Measurements from ENCODE around the gene PCGF5. TPM values are rescaled to one million over a fixed set of nuclear protein-coding genes. Genes with fewer than 3 reads are reported as not detected.
A peak's percentile ranks its signal among the peaks of the same experiment; 100 is the strongest.

PCGF5 gene
- total and polyA plus RNA-seq, 10 of the 15 experiments (the other 5 are each of a cell fraction or from before 2014, with no cell fraction given) = 33.2 to 79.7 (median 50.7) TPM

DNA sequence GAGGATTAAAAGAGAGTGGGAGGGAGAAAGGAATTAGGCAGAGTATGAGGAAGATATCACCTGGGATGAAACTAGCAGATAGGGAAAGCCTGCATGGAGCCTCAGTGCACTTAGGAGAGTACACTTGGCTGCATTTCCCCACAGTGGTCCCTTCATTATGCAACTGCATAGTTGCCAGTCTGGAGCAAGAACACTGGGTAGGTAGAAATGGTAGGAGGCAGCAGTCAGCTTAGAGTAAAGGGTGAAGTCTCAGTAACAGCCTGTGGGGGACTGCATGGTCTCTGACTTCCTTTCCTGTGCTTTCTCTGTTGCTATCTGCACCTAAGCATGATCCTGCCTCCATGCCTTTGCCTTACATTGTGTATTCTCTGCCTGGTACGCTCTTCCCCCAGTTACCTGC, 14.0 kb upstream of the PCGF5 start:
- POLR2A ChIA-PET = interaction anchor here (0.7 kb wide), 1 partner anchor 200 kb away, joined by 3 read pairs; no protein-coding TSS in a partner anchor
- WGBS (ENCODE audit: insufficient coverage, insufficient replicate concordance, low lambda C conversion rate, missing lambda C conversion rate) = 0% methylated on average over 1 of the region's 1 CpG
- H3K4me3 ChIP-seq = no peak overlapping the region
- ATAC-seq (peak; percentile 71), DNase-seq (ENCODE audit: low read depth, low spot score) (no peak), FAIRE-seq (peak; percentile 23)
- intact Hi-C loops (cut with micrococcal nuclease; ENCODE audit: unreplicated experiment) (no loop called here), in situ Hi-C loops (cut with MboI) (no loop called here)
- BruUV-seq (replicated peaks) = no TSS peak
- H3K27ac ChIP-seq (ENCODE audit: control insufficient read depth, insufficient read depth) = peak overlapping the region; percentile 59
- H2AFZ ChIP-seq (ENCODE audit: control insufficient read depth, low read depth, low read length) = peak overlapping the region; percentile 48
- SMC1A ChIA-PET (ENCODE audit: uncharacterized antibody, unreplicated experiment) = interaction anchor here (0.8 to 2.5 kb wide), 5 partner anchors 9 to 44 kb away, joined by 3 to 9 read pairs (median 3); no protein-coding TSS in a partner anchor
- peaks cover 65% of the 10 kb centered on the region for H3K4me1 ChIP-seq (ENCODE audit: control insufficient read depth, insufficient read depth, low read length)
- H3K36me3 ChIP-seq (ENCODE audit: control insufficient read depth in 2 of 2, insufficient read depth in 2 of 2, low read length in 1 of 2) = no peaks in the 10 kb centered on the region
- no peaks in the 10 kb centered on the region for H3K27me3 ChIP-seq (replicated peaks in 1 of 2; ENCODE audit: control insufficient read depth in 2 of 2, insufficient read depth in 2 of 2, low read length in 1 of 2)
- H3K9ac ChIP-seq (ENCODE audit: control insufficient read depth, insufficient read depth, low read length) = no peak overlapping the region
- peaks cover 58% of the 10 kb centered on the region for H3K79me2 ChIP-seq (ENCODE audit: control insufficient read depth, insufficient read depth, low read length)
- CTCF ChIA-PET = interaction anchor here (0.6 to 1.5 kb wide), 5 partner anchors 15 to 200 kb away, joined by 3 read pairs; no protein-coding TSS in a partner anchor
- H3K4me2 ChIP-seq (ENCODE audit: control insufficient read depth, insufficient read depth) = peak overlapping the region; percentile 80
- RAD21 ChIA-PET (ENCODE audit: unreplicated experiment) = interaction anchor here (0.6 to 1.6 kb wide), 3 partner anchors 44 to 200 kb away, joined by 3 to 6 read pairs (median 4); no protein-coding TSS in a partner anchor
- TF ChIP-seq CBFB (IDR thresholded peaks at IDR 0.05; ENCODE audit: low read depth) = no peak
- TF ChIP-seq NFYA (IDR thresholded peaks at IDR 0.05; ENCODE audit: borderline replicate concordance, low read depth, low read length) = no peak
- TF ChIP-seq EP300 (IDR thresholded peaks at IDR 0.05; ENCODE audit: borderline replicate concordance in 1 of 2, control insufficient read depth in 1 of 2, low read depth in 2 of 2, low read length in 2 of 2) = no peak
- TF ChIP-seq POLR2A (IDR thresholded peaks at IDR 0.05; ENCODE audit: low read depth, low read length) = no peak
- TF ChIP-seq PML (IDR thresholded peaks at IDR 0.05; ENCODE audit: low read length) = no peak
- no peak for TF ChIP-seq CEBPB (IDR thresholded peaks at IDR 0.05; ENCODE audit: borderline replicate concordance in 1 of 2, low read depth in 2 of 2, low read length in 2 of 2)
- 0 out of 2 replicates have a peak, but pooled peaks have one; percentile 11 for TF ChIP-seq SPI1 (IDR thresholded peaks at IDR 0.05; ENCODE audit: borderline replicate concordance, insufficient read depth, low read depth, low read length)
- no peak for TF ChIP-seq BHLHE40 (IDR thresholded peaks at IDR 0.05; ENCODE audit: borderline replicate concordance in 1 of 2, low read depth in 2 of 2, low read length in 1 of 2)
- TF ChIP-seq, protein P1, sequence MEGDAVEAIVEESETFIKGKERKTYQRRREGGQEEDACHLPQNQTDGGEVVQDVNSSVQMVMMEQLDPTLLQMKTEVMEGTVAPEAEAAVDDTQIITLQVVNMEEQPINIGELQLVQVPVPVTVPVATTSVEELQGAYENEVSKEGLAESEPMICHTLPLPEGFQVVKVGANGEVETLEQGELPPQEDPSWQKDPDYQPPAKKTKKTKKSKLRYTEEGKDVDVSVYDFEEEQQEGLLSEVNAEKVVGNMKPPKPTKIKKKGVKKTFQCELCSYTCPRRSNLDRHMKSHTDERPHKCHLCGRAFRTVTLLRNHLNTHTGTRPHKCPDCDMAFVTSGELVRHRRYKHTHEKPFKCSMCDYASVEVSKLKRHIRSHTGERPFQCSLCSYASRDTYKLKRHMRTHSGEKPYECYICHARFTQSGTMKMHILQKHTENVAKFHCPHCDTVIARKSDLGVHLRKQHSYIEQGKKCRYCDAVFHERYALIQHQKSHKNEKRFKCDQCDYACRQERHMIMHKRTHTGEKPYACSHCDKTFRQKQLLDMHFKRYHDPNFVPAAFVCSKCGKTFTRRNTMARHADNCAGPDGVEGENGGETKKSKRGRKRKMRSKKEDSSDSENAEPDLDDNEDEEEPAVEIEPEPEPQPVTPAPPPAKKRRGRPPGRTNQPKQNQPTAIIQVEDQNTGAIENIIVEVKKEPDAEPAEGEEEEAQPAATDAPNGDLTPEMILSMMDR (IDR thresholded peaks at IDR 0.05 in 2 of 3, conservative IDR thresholded peaks at IDR 0.05 in 1 of 3; ENCODE audit: control insufficient read depth in 2 of 3, extremely low read depth in 1 of 3, insufficient read depth in 1 of 3, low read depth in 3 of 3, low read length in 3 of 3) = peak in 1 of 3 experiments; percentile 8; a peak in 1 of 6 replicates
- TF ChIP-seq, protein P2, sequence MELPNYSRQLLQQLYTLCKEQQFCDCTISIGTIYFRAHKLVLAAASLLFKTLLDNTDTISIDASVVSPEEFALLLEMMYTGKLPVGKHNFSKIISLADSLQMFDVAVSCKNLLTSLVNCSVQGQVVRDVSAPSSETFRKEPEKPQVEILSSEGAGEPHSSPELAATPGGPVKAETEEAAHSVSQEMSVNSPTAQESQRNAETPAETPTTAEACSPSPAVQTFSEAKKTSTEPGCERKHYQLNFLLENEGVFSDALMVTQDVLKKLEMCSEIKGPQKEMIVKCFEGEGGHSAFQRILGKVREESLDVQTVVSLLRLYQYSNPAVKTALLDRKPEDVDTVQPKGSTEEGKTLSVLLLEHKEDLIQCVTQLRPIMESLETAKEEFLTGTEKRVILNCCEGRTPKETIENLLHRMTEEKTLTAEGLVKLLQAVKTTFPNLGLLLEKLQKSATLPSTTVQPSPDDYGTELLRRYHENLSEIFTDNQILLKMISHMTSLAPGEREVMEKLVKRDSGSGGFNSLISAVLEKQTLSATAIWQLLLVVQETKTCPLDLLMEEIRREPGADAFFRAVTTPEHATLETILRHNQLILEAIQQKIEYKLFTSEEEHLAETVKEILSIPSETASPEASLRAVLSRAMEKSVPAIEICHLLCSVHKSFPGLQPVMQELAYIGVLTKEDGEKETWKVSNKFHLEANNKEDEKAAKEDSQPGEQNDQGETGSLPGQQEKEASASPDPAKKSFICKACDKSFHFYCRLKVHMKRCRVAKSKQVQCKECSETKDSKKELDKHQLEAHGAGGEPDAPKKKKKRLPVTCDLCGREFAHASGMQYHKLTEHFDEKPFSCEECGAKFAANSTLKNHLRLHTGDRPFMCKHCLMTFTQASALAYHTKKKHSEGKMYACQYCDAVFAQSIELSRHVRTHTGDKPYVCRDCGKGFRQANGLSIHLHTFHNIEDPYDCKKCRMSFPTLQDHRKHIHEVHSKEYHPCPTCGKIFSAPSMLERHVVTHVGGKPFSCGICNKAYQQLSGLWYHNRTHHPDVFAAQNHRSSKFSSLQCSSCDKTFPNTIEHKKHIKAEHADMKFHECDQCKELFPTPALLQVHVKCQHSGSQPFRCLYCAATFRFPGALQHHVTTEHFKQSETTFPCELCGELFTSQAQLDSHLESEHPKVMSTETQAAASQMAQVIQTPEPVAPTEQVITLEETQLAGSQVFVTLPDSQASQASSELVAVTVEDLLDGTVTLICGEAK (IDR thresholded peaks at IDR 0.05; ENCODE audit: borderline replicate concordance) = no peak
- no peak for TF ChIP-seq CBX5 (IDR thresholded peaks at IDR 0.05; ENCODE audit: low read depth)
- H3K9me3 ChIP-seq (replicated peaks; ENCODE audit: control insufficient read depth, insufficient read depth, low read length) = no peaks in the 10 kb centered on the region
- no peaks in the 10 kb centered on the region for H4K20me1 ChIP-seq (ENCODE audit: control insufficient read depth, insufficient read depth)

Data from GM12878 (cell line).